DOHH2 (cell line): ENCODE data around the gene DSTYK.

ENCODE experiments used
- EZH2phosphoT487 ChIP-seq: fragments of 200-600 bp; sonication (generic); IDR thresholded peaks from 2 replicates; pipeline ENCODE4 v1.6.1; 2017; ENCODE audit warnings: borderline replicate concordance, mild to moderate bottlenecking, antibody characterized with exemption, low read length, moderate library complexity, mixed read lengths
- TF ChIP-seq, protein P1 (sequence below): fragments of 200-600 bp; sonication (generic); IDR thresholded peaks from one replicate; pipeline ENCODE4 v1.5.1; 2014; ENCODE audit warnings: antibody characterized with exemption, mild to moderate bottlenecking, low read depth, low read length; ENCODE audit not compliant: poor library complexity, severe bottlenecking

DNA sequence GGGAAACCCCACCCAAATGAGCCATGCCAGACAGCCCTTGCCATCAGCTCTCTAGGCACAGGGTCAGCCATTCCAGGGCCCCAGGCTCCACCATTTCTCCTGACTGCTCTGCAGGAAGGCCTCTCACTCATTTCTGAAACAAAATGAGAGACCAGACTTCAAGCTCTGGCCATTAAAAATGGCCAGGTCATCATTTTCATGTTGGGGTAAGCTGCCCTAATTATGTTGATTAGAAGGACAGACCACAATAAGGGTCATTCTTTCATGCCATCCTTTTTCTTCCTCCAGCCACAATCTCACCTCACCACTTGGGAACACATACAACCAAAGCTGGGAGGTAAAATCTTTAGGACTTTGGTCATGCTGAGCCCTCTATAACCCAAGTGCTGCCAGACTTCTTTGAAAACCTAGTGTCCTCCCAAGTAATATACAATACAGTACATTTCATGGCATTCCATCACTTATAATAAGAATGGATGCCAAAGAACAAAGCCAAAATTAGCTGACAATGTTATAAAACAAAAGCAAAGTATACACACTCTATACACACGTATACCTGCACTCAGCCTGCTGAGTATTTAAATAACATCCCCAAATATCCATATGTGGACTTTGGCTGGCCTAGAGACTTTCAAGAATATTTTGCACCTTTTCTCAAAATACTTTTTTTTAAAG is 67.3 kb downstream of the DSTYK start:
- TF ChIP-seq, protein P1, sequence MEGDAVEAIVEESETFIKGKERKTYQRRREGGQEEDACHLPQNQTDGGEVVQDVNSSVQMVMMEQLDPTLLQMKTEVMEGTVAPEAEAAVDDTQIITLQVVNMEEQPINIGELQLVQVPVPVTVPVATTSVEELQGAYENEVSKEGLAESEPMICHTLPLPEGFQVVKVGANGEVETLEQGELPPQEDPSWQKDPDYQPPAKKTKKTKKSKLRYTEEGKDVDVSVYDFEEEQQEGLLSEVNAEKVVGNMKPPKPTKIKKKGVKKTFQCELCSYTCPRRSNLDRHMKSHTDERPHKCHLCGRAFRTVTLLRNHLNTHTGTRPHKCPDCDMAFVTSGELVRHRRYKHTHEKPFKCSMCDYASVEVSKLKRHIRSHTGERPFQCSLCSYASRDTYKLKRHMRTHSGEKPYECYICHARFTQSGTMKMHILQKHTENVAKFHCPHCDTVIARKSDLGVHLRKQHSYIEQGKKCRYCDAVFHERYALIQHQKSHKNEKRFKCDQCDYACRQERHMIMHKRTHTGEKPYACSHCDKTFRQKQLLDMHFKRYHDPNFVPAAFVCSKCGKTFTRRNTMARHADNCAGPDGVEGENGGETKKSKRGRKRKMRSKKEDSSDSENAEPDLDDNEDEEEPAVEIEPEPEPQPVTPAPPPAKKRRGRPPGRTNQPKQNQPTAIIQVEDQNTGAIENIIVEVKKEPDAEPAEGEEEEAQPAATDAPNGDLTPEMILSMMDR = no peak
- TF ChIP-seq EZH2phosphoT487 = no peak
